ENCODE data around the gene FCHO1.
"Not testable (repeated sequence)": the region's sequence is repeated elsewhere in the genome, so short reads cannot be mapped to it uniquely, and the experiment has no call there.

FCHO1 gene

DNA sequence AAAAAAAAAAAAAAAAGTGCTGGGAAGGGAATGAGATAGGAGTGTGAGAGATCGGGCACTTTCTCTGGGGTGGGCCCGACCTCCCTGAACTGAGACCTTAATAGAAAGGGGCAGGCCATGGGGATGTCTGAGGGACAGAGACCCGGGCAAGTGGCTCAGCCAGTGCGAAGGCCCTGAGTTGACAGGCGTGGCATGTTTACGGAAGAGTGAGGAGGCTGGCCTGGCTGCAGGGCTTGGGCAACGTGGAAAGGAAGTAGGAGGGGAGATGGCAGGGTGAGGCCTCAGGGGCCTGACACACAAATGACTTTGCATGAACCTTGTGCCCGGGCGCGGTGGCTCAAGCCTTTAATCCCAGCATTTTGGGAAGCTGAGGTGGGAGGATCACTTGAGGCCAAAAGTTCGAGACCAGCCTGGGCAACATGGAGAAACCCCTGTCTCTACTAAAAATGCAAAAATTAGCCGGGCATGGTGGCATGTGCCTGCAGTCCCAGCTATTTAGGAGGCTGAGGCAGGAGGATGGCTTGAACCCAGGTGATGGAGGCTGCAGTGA is 13.9 kb downstream of the FCHO1 start:
- DNase-seq (ENCODE audit: low read depth) = no peak

DNA sequence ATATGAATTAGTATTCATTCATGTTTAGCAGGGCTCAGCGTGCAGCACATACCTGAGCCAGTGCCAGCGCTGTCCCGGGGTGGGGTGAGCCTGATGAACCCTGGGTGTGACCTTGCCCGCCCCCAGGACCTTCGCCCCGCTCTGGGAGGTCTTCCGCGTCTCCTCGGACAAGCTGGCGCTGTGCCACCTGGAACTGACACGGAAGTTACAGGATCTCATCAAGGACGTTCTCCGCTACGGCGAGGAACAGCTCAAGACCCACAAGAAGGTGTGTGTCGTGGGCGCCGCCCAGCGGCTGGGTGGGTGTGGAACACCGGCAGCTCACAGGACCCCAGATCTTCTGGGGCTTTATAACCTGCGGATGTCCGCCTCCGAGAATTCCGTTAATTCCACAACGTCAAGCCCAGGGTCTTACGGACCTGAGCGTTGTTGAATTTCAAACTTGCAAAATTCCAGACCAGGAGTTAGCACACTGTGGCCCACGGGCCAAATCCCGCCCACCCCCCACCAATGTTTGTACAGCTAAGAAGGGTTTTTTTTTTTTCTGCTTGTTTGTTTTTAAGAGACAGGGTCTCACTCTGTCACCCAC is 15.4 kb downstream of the FCHO1 start:
- no peak for DNase-seq (ENCODE audit: low read depth)

DNA sequence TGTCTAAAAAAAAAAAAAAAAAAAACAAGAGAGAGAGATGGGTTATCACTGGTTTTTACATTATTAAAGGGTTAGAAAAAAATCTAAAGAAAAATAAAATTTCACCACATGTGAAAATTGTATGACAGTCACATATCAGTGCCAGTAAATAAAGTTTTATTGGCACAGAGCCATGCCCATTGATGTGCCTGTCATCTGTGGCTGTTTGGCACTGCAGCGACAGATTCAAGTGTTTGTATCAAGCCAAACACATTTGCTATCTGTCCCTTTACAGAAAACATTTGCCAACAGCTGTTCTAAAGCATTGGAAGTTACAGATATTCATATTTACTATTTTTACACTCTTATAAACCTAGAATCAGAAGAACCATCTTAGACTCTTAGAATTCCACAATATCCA is 16.3 kb downstream of the FCHO1 start:
- DNase-seq (ENCODE audit: low read depth) = no peak

DNA sequence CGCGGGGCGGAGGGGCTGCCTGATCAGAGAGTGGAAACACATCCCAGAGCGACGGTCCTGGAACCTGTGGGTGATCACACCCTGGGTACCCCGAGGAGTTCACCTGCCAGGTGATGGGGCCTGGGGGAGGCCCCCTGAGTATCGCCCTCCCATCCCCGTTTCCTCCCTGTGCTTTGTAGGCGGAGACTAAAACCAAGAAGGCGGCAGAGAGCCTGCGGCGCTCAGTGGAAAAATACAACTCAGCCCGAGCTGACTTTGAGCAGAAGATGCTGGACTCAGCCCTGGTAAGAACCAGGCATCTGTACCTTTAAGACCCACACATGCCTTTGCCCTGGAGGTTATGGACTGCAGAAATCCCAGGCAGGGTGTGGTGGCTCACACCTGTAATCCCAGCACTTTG is 19.3 kb downstream of the FCHO1 start:
- DNase-seq (ENCODE audit: low read depth) = no peak

DNA sequence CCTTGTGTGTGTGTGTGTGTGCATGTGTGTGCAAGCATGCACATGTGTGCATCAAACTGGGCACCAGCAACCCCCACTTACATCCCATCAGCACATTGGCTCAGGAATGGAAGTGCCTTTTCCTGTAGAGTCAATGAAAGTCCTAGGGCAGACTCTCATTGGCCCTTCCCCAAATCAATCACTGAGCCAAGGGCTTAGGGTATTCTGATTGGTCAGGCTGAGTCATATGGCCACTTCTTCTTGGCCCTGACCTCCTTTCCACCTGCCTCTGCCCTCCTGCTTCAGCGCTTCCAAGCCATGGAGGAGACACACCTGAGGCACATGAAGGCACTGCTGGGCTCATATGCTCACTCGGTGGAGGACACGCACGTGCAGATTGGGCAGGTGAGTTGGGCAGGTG is 20.9 kb downstream of the FCHO1 start:
- DNase-seq (ENCODE audit: low read depth) = no peak

DNA sequence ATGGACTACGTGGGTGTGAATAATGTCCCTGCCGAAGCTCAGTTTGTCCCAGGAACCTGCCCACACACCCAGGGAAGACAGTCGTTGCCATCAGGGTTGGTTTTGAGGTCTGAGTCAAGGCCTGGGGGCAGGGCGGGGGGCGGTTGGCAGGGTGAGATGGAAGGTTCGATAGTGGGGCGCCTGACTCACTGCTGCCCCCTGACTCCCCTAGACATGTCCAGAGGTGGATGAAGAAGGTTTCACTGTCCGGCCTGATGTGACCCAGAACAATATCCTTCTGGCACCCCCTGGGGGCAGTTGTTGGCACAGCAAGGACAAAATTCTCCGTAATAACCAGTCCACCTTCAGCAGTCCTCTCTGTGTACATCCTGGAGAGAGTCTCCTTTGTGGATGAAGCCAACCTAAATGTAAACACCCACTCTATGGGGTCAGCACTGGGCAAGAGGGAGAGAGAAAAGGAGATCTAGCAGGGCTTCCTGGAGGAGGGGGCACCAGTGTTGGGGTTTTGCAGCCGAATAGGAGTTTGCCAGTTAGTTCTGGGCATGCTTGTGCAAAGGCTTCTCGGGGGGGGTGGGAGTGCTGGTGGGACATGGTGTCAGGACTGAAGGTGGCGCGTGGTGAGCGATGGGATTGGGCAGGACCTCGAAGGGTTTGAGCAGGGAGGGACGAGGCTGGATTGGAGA is 24.1 kb downstream of the FCHO1 start:
- DNase-seq (ENCODE audit: low read depth) = no peak

DNA sequence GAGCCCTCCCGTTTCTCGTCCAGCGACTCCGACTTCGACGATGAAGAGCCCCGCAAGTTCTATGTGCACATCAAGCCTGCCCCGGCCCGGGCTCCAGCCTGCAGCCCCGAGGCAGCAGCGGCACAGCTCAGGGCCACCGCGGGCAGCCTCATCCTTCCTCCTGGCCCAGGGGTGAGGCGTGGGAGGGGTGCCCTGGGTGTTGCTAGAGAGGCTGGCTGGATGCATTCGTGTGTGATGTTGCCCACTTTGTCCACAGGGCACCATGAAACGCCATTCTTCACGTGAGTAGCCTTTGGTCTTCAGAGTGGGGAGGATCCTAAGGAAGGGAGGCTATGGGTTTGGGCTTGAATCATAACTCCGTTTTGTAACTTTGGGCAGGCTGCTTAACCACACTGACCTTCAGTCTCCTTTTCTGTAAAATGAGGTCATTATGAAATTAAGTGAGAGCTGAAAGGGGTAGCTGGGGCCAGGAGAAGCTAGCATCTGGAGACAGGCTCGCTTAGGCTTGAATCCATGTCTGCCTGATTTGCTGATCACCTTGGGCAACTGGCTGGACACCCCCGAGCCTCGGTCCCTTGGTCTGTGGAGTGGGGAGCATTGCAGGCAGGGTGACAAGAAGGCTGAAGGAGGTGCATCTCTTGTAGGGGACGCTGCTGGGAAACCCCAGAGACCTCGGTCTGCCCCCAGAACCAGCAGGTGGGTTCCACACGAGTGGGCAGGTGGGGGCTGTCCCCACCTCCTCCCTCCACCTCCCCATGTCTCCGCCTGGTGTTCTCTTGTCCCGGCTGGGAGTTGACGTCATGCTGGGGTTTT is 24.9 kb downstream of the FCHO1 start:
- no peak for DNase-seq (ENCODE audit: low read depth)

DNA sequence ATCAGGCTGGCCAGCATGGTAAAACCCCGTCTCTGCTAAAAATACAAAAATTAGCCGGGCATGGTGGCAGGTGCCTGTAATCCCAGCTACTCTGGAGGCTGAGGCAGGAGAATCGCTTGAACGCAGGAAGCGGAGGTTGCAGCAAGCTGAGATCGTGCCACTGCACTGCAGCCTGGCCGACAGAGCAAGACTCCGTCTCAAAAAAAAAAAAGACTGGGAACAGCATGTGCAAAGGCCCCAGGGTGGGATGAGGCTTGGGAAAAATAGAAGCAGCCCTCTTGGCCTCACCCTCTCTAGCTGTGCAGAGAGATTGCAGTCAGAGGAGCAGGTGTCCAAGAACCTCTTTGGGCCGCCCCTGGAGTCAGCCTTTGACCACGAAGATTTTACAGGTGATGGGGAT is 26.6 kb downstream of the FCHO1 start:
- not testable (repeated sequence) for DNase-seq (ENCODE audit: low read depth)

DNA sequence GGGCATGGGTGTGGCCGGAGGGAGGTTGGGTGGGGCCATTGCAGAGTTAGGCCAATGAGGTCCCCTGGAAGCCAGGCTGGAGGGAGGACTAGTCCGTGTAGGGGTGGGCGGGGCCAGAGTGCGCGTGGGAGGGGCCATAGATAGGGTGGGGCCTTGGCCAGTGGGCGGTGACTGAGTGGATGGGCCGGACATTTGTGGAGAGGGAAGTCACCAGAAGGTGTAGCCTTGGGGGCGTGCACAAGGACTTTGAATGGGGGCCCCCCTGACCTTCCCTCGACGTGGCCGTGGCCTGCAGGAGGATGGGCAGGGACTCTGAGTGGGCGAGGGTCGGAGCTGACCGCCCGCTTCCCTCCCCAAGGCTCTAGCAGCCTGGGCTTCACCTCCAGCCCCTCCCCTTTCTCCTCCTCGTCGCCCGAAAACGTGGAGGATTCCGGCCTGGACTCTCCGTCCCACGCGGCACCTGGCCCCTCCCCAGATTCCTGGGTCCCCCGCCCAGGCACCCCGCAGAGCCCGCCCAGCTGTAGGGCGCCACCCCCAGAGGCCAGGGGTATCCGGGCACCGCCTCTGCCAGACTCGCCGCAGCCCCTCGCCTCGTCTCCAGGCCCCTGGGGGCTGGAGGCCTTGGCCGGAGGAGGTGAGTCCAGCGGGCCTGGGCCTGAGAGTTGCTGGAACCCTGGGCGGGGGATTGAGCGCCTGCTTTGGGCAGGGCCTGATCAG is 27.1 kb downstream of the FCHO1 start:
- DNase-seq (ENCODE audit: low read depth) = peak; percentile 35

DNA sequence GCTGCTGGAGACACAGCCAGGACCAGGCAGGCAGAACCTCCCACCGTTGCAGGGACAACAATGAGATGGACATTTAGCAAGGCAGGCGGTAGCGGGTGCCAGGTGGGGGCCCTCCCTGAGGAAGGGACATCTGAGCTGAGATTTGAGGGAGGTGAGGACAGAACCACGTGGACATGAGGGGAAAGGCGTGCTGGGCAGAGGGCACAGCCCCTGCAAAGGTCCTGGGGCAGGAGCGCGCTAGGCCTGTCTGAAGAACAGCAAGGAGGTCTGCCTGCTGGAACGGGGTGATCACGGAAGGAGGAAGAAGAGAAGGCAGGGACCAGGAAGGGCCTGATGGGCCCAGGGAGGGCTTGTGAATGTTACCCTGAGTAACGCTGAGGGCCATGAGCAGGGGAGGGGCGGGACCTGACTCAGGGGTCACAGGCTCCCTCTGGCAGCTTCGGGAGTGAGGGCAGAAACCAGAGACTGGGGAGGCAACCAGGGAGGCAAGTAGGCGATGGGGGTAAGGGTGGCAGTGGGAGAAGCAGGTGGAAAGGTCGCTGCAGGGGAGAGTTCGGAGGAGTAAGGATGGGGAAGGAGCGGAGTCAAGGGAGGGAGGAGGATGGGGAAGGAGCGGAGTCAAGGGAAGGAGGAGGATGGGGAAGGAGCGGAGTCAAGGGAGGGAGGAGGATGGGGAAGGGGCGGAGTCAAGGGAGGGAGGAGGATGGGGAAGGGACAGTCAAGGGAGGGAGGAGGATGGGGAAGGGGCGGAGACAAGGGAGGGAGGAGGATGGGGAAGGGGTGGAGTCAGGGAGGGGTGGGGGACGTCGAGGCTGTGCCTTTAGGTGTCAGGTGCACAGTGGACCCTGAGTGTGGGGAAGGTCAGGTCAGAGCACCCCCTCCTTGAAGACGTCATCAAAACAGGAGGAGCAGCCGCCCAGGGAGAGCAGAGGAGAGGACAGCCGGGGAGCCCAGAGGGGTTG is 28.0 kb downstream of the FCHO1 start:
- no peak for DNase-seq (ENCODE audit: low read depth)

DNA sequence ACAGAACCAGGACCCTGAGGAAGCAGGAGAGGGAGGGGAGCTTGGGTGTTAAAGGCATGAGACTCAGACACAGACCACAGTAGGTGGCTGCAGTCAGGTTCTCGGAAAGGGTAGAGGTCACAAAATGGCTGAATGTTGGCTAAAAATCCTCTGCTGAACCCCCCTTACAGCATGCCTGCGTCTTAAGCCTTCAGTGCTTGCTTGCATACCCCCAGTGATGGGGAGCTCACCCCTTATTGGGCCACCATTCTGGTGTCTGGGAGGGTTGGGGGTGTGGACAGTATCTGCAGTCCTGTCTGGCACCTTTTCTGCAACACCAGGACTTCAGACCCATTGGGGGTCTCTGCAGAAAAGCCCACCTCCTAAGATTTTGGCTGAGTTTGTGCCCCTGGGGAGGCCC is 29.5 kb downstream of the FCHO1 start:
- no peak for DNase-seq (ENCODE audit: low read depth)

DNA sequence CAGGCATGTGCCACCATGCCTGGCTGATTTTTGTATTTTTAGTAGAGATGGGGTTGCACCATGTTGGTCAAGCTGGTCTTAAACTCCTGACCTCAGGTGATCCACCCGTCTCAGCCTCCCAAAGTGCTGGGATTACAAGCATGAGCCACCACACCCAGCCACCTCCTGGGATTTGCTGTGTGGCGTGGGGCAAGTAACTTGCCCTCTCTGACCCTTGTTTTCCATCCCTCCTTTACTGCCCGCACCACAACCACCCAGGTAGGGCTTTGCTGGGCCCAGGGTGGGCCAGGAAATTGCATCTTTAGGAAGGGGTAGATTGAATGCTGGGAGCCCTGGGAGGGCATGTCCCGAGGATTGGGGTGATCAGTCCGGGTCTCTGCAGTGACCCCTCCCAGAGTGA is 32.4 kb downstream of the FCHO1 start:
- not testable (repeated sequence) for DNase-seq (ENCODE audit: low read depth)

DNA sequence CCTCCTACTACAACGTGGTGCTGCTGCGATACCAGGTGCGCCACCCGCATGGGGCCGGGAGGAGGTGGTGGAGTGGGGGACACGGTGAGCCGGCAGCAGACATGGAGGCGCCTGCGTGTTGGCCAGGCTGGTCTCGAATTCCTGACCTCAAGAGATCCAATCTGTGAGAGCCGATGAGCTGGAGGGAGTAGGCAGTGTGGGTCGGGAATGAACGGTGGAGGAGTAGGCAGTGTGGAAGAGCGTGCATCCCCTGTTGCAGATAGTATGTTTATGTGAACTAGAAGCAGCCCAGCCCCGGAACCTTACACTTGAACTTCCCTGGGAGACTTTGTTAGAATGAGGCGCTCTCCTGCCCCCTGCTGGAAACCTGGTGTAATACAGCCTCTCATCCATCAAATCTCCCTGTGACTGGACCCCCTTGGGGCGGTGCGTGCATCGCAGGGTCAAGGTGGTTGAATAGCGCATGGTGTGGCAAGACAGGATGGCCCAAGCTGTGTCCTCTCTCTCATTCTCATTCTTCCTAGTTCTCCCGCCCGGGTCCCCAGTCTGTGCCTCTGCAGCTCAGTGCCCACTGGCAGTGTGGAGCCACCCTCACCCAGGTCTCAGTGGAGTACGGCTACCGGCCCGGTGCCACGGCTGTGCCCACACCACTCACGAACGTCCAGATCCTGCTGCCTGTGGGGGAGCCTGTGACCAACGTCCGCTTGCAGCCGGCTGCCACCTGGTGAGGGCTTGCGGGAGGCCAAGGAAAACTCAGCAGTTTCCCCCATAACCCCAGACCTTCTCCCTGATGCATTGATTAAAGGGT is 33.1 kb downstream of the FCHO1 start:
- peak; percentile 64 for DNase-seq (ENCODE audit: low read depth)

DNA sequence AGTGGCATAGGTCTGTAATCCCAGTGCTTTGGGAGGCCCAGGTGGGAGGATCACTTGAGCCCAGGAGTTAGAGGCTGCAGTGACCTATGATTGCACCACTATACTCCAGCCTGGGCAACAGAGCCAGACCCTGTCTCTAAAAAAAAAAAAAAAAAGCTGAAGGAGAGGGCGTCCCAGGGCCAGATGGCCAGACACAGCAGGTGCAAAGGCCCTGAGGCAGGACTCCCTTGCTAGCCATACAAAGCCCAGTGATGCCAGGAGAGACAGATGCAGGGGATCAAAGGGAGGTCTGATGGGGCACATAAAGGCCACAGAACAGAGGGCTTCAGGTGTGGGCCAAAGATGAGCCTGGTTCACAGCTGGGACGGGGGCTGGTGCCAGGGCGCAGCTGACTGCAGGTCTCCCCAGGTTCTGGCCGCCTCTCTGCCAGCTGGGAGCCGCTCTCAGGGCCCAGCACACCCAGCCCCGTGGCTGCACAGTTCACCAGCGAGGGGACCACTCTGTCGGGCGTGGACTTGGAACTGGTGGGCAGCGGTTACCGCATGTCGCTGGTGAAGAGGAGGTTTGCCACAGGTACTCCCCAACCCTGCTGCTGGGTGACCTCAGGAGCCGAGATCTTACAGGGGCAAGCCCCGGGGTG is 36.1 kb downstream of the FCHO1 start:
- DNase-seq (ENCODE audit: low read depth) = no peak

DNA sequence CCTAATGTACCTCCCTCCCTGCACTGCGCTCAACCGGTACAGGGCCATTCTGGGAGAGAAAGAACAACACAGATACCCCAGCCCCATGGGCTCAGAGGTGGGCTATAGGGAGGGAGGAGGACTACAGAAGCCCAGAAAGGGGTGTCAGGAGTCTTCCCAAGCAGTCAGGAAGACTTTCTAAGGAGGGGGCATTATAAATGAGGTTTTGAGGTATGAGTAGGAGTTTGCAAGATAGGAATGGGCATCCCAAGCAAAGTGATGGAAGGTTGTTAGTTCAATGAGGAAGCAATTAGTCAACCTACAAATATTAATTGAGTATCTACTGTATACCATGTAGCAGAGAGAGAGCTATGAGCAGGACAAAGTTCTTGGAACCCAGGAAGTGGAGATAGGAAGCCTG is 37.4 kb downstream of the FCHO1 start:
- no peak for DNase-seq (ENCODE audit: low read depth)

DNA sequence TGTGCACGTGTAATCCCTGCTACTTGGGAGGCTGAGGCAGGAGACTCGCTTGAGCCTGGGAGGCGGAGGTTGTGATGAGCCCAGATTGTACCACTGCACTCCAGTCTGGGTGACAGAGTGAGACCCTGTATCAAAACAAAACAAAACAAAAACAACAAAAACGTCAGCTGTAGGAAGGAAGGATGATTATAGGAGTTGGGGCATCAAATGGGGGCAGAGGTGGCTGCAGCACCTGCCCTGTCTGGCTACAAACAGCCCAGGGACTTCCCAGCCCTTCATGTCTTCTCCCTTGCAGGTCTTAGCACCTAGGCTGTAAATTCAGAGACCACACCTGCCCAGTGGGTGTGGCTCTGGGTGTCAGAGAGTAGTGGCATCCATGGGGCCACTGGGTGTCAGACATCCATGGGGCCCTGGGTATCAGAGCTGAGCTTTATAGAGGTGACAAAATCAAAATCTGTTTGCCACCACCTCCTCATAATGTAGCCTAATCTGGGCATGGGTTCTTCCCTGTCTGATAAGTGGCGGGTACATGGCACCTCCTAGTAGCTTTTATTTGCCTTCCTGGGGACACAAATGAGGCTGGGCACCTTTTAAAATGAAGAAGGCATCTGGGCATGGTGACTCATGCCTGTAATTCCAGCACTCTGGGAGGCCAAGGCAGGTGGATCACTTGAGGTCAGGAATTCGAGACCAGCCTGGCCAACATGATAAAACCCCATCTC is 38.9 kb downstream of the FCHO1 start:
- DNase-seq (ENCODE audit: low read depth) = no peak

DNA sequence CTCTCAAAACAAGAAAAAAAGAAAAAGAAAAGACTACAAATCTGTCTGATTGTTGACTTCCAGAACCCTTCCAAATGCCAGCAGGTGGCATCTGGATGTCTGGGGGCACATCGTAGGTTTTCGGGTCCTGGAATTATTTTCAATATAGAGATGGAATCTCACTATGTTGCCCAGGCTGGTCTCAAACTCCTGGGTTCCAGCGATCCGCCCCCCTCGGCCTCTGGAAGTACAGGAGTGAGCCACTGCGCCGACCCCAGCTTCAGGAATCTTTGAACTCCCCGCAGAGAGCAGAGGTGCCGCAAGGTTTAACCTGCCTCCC is 43.1 kb downstream of the FCHO1 start:
- DNase-seq (ENCODE audit: low read depth) = no peak

DNA sequence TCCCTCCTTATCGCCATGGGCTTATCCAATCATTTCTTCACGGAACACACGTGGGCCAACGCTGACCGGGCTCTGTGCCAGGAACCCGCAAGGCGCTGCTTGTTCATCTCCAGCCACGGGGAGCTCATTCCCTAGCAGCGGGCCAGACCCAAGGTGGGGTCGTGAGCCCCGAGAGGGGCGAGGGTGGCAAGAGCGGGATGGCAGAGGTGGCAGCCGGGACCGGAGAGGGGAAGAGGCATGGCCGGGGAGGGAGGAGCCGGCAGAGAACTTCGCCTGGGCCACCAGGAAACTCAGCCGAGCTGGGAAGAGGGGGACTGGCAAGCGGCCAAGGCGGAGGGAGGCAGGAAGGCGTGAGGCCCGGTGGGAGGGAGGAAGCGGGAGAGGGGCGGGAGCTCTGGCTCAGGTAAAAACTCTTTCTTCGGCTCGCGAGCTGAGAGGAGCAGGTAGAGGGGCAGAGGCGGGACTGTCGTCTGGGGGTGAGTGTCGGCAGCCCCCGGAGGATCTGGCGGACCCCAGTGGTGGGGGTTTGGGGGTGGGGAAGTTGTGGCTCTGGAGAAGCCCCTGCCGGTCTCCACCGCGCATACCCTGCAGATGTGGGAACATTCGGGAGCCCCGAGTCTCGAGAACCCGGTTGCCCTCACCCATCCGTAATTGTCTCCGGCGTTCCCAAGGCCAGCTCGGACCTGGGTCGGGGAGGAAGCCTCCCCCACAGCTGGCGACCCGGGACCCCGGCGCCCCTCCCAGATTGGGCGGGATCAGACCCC is 43.6 kb downstream of the FCHO1 start, which contains the start of gene B3GNT3:
Gene B3GNT3 (plus strand): TSS at position 408 of the 764 bp plus-strand sequence. CDS start 12,670 bp downstream, outside the sequence.
- no peak for DNase-seq (ENCODE audit: low read depth)

Measured in stimulated activated CD8-positive, alpha-beta memory T cell treated with anti-CD3 and anti-CD28 coated beads, Interleukin-4, amount 100 ng/mL, for 24 hours (primary cell).